Measurements from ENCODE around the gene ZNF514.
"Not testable (repeated sequence)": the region's sequence is repeated elsewhere in the genome, so short reads cannot be mapped to it uniquely, and the experiment has no call there.

ZNF514 gene

DNA sequence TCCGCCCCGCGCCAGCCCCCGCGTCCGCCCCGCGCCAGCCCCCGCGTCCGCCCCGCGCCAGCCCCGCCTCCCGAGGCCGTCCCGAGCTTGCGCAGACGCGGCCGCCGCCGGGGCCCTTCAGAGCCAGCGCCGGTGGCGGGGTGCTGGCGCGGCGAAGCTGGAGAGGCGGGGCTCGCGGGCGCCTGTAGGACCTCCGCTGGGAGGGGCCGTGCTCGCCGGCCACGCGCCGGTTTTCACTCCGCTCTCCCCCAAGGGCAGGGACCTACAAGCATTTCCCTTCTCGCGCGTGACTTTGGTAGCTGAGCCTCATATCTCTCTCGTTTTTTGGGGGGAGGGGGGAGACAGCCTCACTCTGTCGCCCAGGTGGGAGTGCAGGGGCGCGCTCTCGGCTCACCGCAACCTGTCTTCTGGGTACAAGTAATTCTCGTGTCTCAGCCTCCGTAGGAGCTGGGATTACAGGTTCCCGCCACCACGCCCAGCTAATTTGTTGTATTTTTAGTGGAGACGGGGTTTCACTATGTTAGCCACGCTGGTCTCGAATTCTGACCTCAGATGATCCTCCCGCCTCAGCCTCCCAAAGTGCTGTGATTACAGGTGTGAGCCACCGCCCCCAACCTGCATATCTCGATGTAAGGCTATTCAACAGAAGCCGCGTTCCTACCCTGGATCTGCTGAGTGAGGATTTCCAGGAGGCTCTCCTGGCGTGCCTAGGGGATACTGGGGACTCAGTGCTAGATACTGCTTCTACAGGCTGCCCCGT, at the start of gene ZNF514:
ZNF514 (minus strand) TSS at position 159 of the 760 bp plus-strand sequence. CDS start 6,595 bp downstream, outside the sequence.
- DNase-seq = peak; percentile 54

DNA sequence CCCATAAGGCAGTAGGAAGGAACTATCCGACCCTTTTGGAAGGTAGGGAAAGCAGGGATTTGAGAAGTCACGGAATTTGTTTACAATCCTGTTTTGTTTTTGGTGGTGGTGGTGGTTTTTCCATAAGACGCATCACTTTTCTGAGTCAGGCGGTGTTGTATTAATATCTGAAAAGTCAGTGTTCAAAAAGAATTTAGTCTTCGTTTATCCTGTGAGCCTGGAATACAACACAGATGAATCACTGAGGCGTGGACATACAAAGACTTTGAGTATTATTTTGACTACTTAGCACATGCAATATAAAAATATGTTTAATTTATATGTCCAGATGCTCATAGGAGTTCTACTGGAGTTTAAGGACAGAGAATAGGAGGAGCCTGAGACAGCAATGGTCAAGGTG, 48.5 kb upstream of the ZNF514 start:
- no peak for DNase-seq

- DNase-seq = peak; percentile 85
Observed at GRCh38 chr2:95207111-95207961, 47.7 kb upstream of the ZNF514 start, which contains the start of gene ZNF892. Gene ZNF892, plus strand, starts transcription at chr2:95207521. Its CDS starts 295 bp downstream, at chr2:95207816.

DNA sequence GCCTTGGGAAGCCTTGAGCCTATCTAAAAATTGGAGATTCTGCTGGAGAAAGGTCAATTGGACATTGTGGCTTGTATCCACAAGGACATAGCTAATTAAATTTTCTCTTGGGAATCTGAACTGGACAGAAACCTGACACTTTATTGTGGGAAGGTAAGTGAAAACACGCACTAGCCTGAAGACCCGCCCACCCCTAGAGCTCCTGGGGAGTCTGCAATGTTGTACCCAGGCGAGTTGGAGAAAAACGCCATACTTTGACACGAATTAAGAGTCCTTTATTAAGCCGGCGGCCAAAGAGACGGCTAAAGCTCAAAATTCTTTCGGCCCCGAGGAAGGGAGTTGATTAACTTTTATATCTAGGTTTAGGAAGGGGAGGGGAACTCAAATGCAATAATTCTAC, 46.4 kb upstream of the ZNF514 start:
- DNase-seq = no peak

DNA sequence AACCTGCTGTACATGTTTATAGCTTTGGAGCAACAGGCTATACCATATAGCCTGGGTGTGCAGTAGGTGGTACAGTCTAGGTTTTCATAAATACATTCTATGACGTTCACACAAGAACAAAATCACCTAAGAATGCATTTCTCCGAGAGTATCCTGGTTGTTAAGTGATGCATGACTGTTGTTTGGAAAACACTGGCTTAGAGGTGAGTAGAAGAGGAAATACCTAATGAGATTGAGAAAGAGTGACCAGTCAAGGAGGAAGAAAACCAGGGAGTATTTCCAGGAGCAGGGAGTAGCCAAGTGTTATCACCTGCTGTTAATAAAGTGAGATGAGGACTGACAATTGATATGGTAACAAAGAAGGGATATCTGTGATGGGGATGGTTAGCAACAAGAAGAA, 44.7 kb upstream of the ZNF514 start:
- no peak for DNase-seq

DNA sequence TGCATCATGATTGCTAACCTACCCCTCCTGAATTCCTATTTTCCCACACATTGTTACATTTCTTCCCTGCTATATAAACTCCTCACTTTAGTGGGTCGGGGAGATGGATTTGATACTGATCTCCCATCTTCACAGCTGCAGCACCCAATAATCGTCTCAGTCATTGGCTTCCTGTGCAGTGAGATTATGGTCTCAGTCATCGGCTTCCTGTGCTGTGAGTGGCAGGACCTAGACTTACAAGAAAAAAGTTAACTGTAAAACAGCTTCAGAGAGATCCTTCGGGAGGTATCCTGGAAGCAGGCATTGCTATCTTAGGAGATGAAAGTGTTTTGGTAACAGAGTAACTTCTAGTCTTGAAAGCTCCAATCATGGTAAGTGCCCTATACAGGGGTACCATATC, 44.3 kb upstream of the ZNF514 start:
- no peak for DNase-seq

DNA sequence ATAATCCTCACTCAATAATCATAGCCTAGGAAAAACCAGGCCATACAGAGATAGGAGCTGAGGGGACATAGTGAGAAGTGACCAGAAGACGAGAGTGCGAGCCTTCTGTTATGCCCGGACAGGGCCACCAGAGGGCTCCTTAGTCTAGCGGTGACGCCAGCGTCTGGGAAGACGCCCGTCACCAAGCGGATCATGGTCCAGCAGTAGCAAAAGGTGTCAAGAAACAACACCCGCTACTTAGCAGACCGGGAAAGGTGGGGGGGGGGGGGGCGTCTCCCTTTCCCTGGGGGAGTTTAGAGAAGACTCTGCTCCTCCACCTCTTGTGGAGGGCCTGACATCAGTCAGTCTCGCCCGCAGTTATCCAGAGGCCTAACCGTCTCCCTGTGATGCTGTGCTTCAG, 33.3 kb upstream of the ZNF514 start:
- not testable (repeated sequence) for DNase-seq

DNA sequence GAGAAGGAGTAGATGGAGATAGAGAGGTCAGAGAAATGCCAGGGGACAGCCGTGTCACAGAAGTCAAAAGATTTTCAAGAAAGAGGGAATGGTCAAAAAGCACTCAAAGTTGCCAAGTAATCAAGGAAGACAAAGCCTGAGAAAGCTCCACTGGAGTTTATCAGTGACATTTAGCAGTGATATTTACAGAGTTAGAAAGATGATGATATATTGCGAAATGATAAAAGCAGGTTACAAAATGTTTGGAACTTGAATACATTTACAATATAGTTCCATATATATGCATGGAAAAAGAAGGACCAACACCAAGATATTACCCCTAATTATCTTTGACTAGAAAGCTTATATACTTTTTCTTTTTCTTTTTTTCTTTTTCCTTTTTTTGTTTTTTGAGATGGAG, 26.3 kb upstream of the ZNF514 start:
- no peak for DNase-seq

DNA sequence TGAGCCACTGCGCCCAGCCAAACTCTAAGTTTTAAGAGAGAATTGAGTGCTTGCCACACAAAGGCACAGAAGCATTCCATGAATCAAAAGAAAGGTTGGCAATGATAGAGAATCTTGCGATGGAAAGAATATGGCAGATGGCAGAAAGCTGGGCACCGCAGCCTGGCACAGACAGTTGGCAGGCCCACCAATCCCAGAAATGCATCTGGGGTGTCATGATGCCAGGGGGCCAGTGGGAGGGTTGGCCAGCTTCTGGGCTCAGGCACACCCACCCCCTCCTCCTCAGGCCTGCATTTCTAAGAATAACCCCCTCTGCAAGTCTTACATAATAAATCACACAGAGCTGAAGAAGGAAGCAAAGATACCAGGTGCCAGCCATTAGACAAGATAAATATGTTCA, 25.5 kb upstream of the ZNF514 start:
- no peak for DNase-seq

- DNase-seq = no peak
Observed at GRCh38 chr2:95181774-95182173, 22.1 kb upstream of the ZNF514 start.

DNA sequence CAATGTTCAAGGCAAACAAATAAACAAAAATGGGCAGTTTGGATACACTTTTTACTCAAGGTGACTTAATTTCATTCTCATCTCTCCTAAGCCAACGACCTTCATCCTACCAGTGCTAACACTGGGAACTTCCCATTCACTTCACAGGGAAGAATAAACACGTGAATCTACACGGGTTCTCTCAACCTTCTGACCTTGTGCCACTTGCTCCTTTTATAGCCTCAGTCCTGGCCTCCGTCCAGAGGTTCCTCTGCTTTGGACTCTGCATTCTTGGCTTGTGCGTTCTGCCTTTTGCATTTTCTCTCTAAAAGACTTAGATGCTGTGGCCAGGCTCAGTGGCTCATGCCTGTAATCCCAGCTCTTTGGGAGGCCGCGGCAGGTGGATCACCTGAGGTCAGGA, 19.8 kb upstream of the ZNF514 start:
- DNase-seq = no peak

- DNase-seq = no peak
Observed at GRCh38 chr2:95174031-95174542, 14.4 kb upstream of the ZNF514 start.

- no peak for DNase-seq
Observed at GRCh38 chr2:95171902-95172301, 12.3 kb upstream of the ZNF514 start.

- DNase-seq = peak; percentile 65
Observed at GRCh38 chr2:95166065-95166763, 6.6 kb upstream of the ZNF514 start.

- DNase-seq = peak; percentile 97
Observed at GRCh38 chr2:95165371-95166064, 5.9 kb upstream of the ZNF514 start, which contains the start of gene ZNF2. Gene ZNF2, plus strand, starts transcription at chr2:95165809. Its CDS starts 10,418 bp downstream, at chr2:95176227.

DNA sequence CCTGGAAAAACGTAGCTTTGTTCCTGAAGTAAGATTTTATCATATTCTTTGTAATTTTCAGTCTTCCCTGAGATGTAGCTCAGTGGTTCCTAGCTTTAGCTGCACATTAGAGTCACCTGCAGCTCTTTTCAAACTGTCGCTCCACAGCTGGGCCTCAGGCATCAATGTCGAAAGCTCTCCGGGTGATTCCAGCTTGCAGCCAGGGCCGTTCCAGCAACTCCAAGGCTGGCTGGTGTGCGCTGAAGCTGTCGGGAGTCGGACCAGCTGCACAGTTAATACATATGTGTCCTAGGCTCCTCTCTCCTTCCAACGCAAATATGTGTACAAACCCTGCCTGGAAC, 5.4 kb upstream of the ZNF514 start:
- DNase-seq = no peak

- peak; percentile 14 for DNase-seq
Observed at GRCh38 chr2:95158891-95159619, 593 bp downstream of the ZNF514 start.

DNA sequence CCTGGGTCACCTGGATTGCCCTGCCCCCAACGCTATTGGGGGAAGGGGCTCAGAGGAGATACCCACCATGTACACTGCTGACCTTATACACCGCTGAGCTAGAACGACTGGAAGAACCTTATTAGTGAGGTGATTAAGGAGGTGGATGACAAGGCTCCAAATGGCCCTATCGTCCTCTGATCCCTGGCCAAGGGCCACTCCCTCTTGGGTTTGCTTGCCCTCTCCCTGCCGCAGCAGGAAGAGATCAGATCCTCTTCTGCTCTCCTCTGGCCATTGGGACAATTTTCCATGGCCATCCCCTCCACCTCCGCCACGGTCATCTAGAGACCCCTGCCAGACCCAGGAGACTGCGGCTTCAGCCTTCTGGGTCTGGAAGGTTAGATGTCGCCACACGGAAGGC, 1.2 kb downstream of the ZNF514 start:
- no peak for DNase-seq

DNA sequence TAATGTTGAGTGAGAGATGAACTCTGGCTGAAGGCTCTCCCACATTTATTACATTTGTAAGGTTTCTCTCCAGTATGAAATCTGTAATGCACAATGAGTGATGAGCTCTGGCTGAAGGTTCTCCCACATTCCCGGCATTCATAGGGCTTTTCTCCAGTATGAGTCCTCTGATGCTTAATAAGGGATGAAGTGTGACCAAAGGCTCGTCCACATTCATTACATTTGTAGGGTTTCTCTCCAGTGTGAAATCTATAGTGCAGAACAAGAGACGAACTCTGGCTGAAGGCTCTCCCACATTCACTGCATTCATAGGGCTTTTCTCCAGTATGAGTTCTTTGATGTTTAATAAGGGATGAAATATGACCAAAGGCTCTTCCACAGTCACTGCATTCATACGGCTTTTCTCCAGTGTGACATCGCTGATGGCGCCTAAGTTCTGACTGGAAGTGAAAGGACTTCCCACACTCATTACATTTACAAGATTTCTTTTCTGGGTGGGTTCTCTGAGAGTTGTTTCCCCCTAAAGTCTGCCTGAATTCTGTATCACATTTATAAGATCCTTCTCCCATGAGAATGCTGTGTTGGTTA, 10.2 kb downstream of the ZNF514 start:
- DNase-seq = no peak

- DNase-seq = no peak
Observed at GRCh38 chr2:95143838-95144237, 15.8 kb downstream of the ZNF514 start.

- no peak for DNase-seq
Observed at GRCh38 chr2:95138702-95139101, 20.9 kb downstream of the ZNF514 start.

GRCh38 chr2:95122197-95122551, 37.5 kb downstream of the ZNF514 start:
- no peak for DNase-seq

All from NCI-H2171 treated with DMSO at 0.1 percent for 48 hours (cell line).